B cell (primary cell): Measurements from ENCODE around the gene GZMM. TPM values are rescaled to one million over a fixed set of nuclear protein-coding genes. Genes with fewer than 3 reads are reported as not detected.
A peak's percentile ranks its signal among the peaks of the same experiment; 100 is the strongest.

Experiments
- ATAC-seq: fragments of 200-7000 bp; cut with Tn5 transposase; one replicate; pipeline ENCODE4 v1.10.0; 2021; ENCODE audit warnings: low read depth, mild to moderate bottlenecking, moderate number of reproducible peaks, moderate library complexity
- CTCF ChIA-PET: fragments of 350-600 bp; sonication (Branson Sonifier 250); formaldehyde crosslinking; loops from one replicate; lab custom pipeline; 2021; ENCODE audit warnings: antibody characterized with exemption, inconsistent platforms; lab: Charles Lee
- POLR2A ChIA-PET: fragments of 350-600 bp; sonication (Branson Sonifier 250); formaldehyde crosslinking; loops from one replicate; lab custom pipeline; 2021; ENCODE audit warnings: antibody characterized with exemption; lab: Charles Lee
- DNase-seq: peaks from one replicate; pipeline ENCODE4 v3.0.0; 2013
- H2AFZ ChIP-seq: 2 replicates; pipeline ENCODE4 v1.6.1; 2012; ENCODE audit warnings: mild to moderate bottlenecking, low read depth, low read length; ENCODE audit not compliant: insufficient read depth, poor library complexity, severe bottlenecking
- H3K27ac ChIP-seq, 2 donors: 1 replicate in 1 of 2; 2 replicates in 1 of 2; pipeline ENCODE4 v1.5.1; 2012 to 2013; ENCODE audit warnings: low read length in 2 of 2, mild to moderate bottlenecking in 2 of 2, moderate library complexity in 1 of 2
- H3K27me3 ChIP-seq, 4 experiments: fragments of 200-600 bp in 1 of 4; sonication (generic) in 1 of 4; replicated peaks in 1 of 4; 1 replicate in 2 of 4; 2 replicates in 2 of 4; pipeline versions ENCODE4 v1.6.1 to v1.7.0; 2013 to 2016; ENCODE audit warnings: low read length in 3 of 4, mild to moderate bottlenecking in 2 of 4, mixed read lengths in 1 of 4, moderate library complexity in 1 of 4; ENCODE audit not compliant: insufficient read depth in 4 of 4, control insufficient read depth in 3 of 4; ENCODE audit errors: control extremely low read depth in 1 of 4
- H3K36me3 ChIP-seq, 2 experiments: replicated peaks in 1 of 2; 1 replicate in 1 of 2; 2 replicates in 1 of 2; pipeline versions ENCODE4 v1.6.1 to v1.7.1; 2013; ENCODE audit warnings: low read length in 1 of 2; ENCODE audit not compliant: insufficient read depth in 2 of 2, control insufficient read depth in 1 of 2; ENCODE audit errors: control extremely low read depth in 1 of 2, extremely low read depth in 1 of 2
- H3K4me1 ChIP-seq, 2 donors: fragments of 200-600 bp in 1 of 2; sonication (generic) in 1 of 2; 1 replicate in 1 of 2; 2 replicates in 1 of 2; pipeline versions ENCODE4 v1.5.1 to v1.6.1; 2013 to 2017; ENCODE audit warnings: low read length in 2 of 2; ENCODE audit not compliant: control insufficient read depth in 2 of 2, insufficient read depth in 2 of 2
- H3K4me2 ChIP-seq: replicated peaks from 2 replicates; pipeline ENCODE3; 2012; ENCODE audit warnings: mild to moderate bottlenecking, low read depth, low read length; ENCODE audit not compliant: poor library complexity, severe bottlenecking
- H3K4me3 ChIP-seq, 5 experiments: fragments of 200-600 bp in 1 of 5; sonication (generic) in 1 of 5; 1 replicate in 3 of 5; 2 replicates in 2 of 5; pipeline versions ENCODE4 v1.5.1 to v1.7.0; 2011 to 2016; ENCODE audit warnings: low read length in 4 of 5, mild to moderate bottlenecking in 4 of 5, low read depth in 2 of 5, control low read depth in 1 of 5, moderate library complexity in 1 of 5; ENCODE audit not compliant: insufficient read depth in 1 of 5; ENCODE audit errors: control extremely low read depth in 1 of 5, extremely low read depth in 1 of 5
- H3K79me2 ChIP-seq: fragments of 200-600 bp; sonication (generic); one replicate; pipeline ENCODE4 v1.6.0; 2016; ENCODE audit warnings: low read length; ENCODE audit not compliant: control insufficient read depth, insufficient read depth
- H3K9ac ChIP-seq: fragments of 200-600 bp; sonication (generic); 2 replicates; pipeline ENCODE4 v1.6.1; 2017; ENCODE audit warnings: mild to moderate bottlenecking, low read length, moderate library complexity
- H3K9me3 ChIP-seq, 3 donors: one replicate each; pipeline versions ENCODE4 v1.6.1 to v1.7.1; 2013; ENCODE audit warnings: low read length in 2 of 3; ENCODE audit not compliant: control insufficient read depth in 2 of 3, insufficient read depth in 1 of 3; ENCODE audit errors: control extremely low read depth in 1 of 3
- H4K20me1 ChIP-seq: 2 replicates; pipeline ENCODE4 v1.6.0; 2012; ENCODE audit warnings: mild to moderate bottlenecking, low read length; ENCODE audit not compliant: insufficient read depth, control insufficient read depth, poor library complexity, severe bottlenecking
- H3K27ac Mint-ChIP-seq: one replicate; pipeline ENCODE4 v1.8.0; 2021; ENCODE audit warnings: mixed read lengths
- H3K27me3 Mint-ChIP-seq: one replicate; pipeline ENCODE4 v1.8.0; 2021; ENCODE audit warnings: mixed read lengths
- H3K4me1 Mint-ChIP-seq: one replicate; pipeline ENCODE4 v1.8.0; 2021; ENCODE audit warnings: mixed read lengths
- H3K4me3 Mint-ChIP-seq: one replicate; pipeline ENCODE4 v1.8.0; 2021; ENCODE audit warnings: mixed read lengths
- H3K9me3 Mint-ChIP-seq: one replicate; pipeline ENCODE4 v1.8.0; 2022; ENCODE audit warnings: mixed read lengths; ENCODE audit not compliant: insufficient read depth
- CTCF ChIP-seq: fragments of 200-600 bp; IDR thresholded peaks from one replicate; pipeline ENCODE4 v1.8.0; 2022; ENCODE audit warnings: antibody characterized with exemption, mild to moderate bottlenecking
- EZH2 ChIP-seq: IDR thresholded peaks from 2 replicates; pipeline ENCODE4 v1.6.1; 2012; ENCODE audit warnings: borderline replicate concordance, low read depth, mild to moderate bottlenecking, moderate library complexity, low read length; ENCODE audit not compliant: insufficient read depth, poor library complexity, severe bottlenecking
- WGBS: methylation state at CpG from one replicate; pipeline ENCODE4 v1.1.5; 2013; ENCODE audit warnings: missing lambda C conversion rate; ENCODE audit not compliant: insufficient coverage; 5-methylcytosine and 5-hydroxymethylcytosine counted together
- intact Hi-C: fragments of 100-400 bp; cut with micrococcal nuclease; formaldehyde crosslinking; loops from one replicate; pipeline ENCODE4 v1.10.0; 2022
- polyA plus RNA-seq: library from polyadenylated mRNA; depleted of rRNA; stranded (reverse); fragments of >200 nt; gene quantifications from 2 replicates; pipeline ENCODE4 v1.2.3, GENCODE V29; 2012
- total RNA-seq, 2 donors: library from RNA; stranded (reverse); fragments of 120-200 nt in 1 of 2; gene quantifications; 1 replicate in 1 of 2; 2 replicates in 1 of 2; pipeline versions ENCODE4 v1.2.3 to v1.2.4, GENCODE V29; 2013 to 2022

The GZMM gene
- total and polyA plus RNA-seq, 2 donors (not counting 1 experiment from before 2014, with no cell fraction given), result 2.1 TPM; not detected in 1

- Histone ChIP-seq H2AFZ (peak overlapping the region; percentile 99), H3K27me3 (no peaks in the 10 kb centered on the region), H3K79me2 (peaks cover 19% of the 10 kb centered on the region), H3K4me3 (peak overlapping the region; percentile 13 to 92 (median 85)), H3K4me1 (peaks cover 31 to 34% of the 10 kb centered on the region in 2 donors), H3K36me3 (no peaks in the 10 kb centered on the region), H3K4me2 (peak overlapping the region; percentile 97), H3K9ac (peak overlapping the region; percentile 91), H4K20me1 (peaks cover 23% of the 10 kb centered on the region), H3K27ac (no peak overlapping the region), H3K9me3 (peaks cover 0 to 8% (median 0%) of the 10 kb centered on the region in 3 donors)
- TF ChIP-seq EZH2 (no peak), CTCF (no peak)
- peaks cover 28% of the 10 kb centered on the region for H3K4me1 Mint-ChIP-seq
- WGBS, result 69% methylated on average over 32 of the region's 32 CpGs
- intact Hi-C loops, result loop anchor here (5.0 to 10.0 kb wide), 2 partner anchors 164 to 734 kb away; partner anchors contain the start of genes ATP5F1D and MIER2
- DNase-seq, result no peak
- H3K27me3 Mint-ChIP-seq, result no peaks in the 10 kb centered on the region
- ChIA-PET CTCF (interaction anchor here (3.1 kb wide), 1 partner anchor 22 kb away, joined by 24 read pairs; the partner anchor contains the start of gene CDC34), POLR2A (no interaction called here)
- no peaks in the 10 kb centered on the region for H3K9me3 Mint-ChIP-seq
- peak overlapping the region; percentile 99 for H3K27ac Mint-ChIP-seq
- peak overlapping the region; percentile 90 for H3K4me3 Mint-ChIP-seq
- no peak for ATAC-seq
These were observed 35.4 kb upstream of the GZMM start for GRCh38 chr19:508204-509150.
